Activated CD8-positive, alpha-beta T cell treated with anti-CD3 and anti-CD28 coated beads for 36 hours (primary cell): ENCODE data around the gene RNF150. TPM values are rescaled to one million over a fixed set of nuclear protein-coding genes. Genes with fewer than 3 reads are reported as not detected.

ENCODE experiments used
- ATAC-seq: fragments of 200-7000 bp; cut with Tn5 transposase; one replicate; pipeline ENCODE4 v1.10.0; 2021; ENCODE audit warnings: mild to moderate bottlenecking, moderate library complexity
- CTCF ChIA-PET: fragments of 350-600 bp; sonication (Branson Sonifier 250); formaldehyde crosslinking; loops from one replicate; lab custom pipeline; 2021; ENCODE audit warnings: antibody characterized with exemption; lab: Charles Lee
- POLR2A ChIA-PET: fragments of 350-600 bp; sonication (Branson Sonifier 250); formaldehyde crosslinking; loops from one replicate; lab custom pipeline; 2021; ENCODE audit warnings: antibody characterized with exemption; lab: Charles Lee
- DNase-seq: peaks from one replicate; pipeline ENCODE4 v3.0.0-alpha.2; 2020
- H3K27ac Mint-ChIP-seq: one replicate; pipeline ENCODE4 v1.8.0; 2021; ENCODE audit warnings: mild to moderate bottlenecking, mixed read lengths
- H3K27me3 Mint-ChIP-seq: one replicate; pipeline ENCODE4 v1.8.0; 2021; ENCODE audit warnings: mixed read lengths
- H3K36me3 Mint-ChIP-seq: one replicate; pipeline ENCODE4 v1.8.0; 2021; ENCODE audit warnings: low read depth, mixed read lengths
- H3K4me1 Mint-ChIP-seq: one replicate; pipeline ENCODE4 v1.8.0; 2021; ENCODE audit warnings: low read depth, mixed read lengths
- H3K4me3 Mint-ChIP-seq: one replicate; pipeline ENCODE4 v1.8.0; 2021; ENCODE audit warnings: mild to moderate bottlenecking, moderate library complexity, mixed read lengths
- H3K9me3 Mint-ChIP-seq: one replicate; pipeline ENCODE4 v1.8.0; 2021; ENCODE audit warnings: mixed read lengths
- intact Hi-C: fragments of 100-400 bp; cut with micrococcal nuclease; formaldehyde crosslinking; loops from one replicate; pipeline ENCODE4 v1.10.0; 2022
- total RNA-seq, 2 experiments: library from RNA; stranded (reverse); gene quantifications; one replicate each; pipeline ENCODE4 v1.2.3, GENCODE V29; 2021
- TF ChIP-seq, protein P1 (sequence below): fragments of 200-600 bp; IDR thresholded peaks from one replicate; pipeline ENCODE4 v1.8.0; 2022; ENCODE audit warnings: antibody characterized with exemption, mild to moderate bottlenecking

RNF150 gene
- total RNA-seq, 2 experiments from 2014 or later: 0.09 to 0.43 TPM

DNA sequence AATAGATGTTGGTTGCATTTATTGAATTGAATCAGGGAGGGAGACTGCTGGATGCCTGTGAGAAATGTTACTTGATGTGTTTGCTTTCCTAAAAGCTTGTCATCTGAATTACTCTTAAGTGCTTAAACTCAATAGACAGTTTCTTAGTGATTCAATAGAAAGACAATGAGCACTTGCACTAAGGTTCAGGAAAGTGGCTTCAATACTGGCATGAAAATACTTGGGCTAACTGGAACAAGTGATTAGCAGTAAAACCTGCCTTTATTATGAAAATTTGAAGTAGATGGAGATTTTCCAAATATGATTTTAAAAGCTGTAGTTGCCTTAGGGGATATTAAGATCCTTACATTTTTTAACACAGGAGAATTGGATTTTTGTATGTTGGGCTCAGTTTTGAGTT, 123.3 kb downstream of the RNF150 start:
- Mint-ChIP-seq H3K27ac (no peak overlapping the region), H3K4me1 (no peaks in the 10 kb centered on the region), H3K9me3 (no peaks in the 10 kb centered on the region), H3K27me3 (no peaks in the 10 kb centered on the region), H3K36me3 (no peaks in the 10 kb centered on the region), H3K4me3 (no peak overlapping the region)
- intact Hi-C loops: no loop called here
- ChIA-PET CTCF (no interaction called here), POLR2A (no interaction called here)
- TF ChIP-seq, protein P1, sequence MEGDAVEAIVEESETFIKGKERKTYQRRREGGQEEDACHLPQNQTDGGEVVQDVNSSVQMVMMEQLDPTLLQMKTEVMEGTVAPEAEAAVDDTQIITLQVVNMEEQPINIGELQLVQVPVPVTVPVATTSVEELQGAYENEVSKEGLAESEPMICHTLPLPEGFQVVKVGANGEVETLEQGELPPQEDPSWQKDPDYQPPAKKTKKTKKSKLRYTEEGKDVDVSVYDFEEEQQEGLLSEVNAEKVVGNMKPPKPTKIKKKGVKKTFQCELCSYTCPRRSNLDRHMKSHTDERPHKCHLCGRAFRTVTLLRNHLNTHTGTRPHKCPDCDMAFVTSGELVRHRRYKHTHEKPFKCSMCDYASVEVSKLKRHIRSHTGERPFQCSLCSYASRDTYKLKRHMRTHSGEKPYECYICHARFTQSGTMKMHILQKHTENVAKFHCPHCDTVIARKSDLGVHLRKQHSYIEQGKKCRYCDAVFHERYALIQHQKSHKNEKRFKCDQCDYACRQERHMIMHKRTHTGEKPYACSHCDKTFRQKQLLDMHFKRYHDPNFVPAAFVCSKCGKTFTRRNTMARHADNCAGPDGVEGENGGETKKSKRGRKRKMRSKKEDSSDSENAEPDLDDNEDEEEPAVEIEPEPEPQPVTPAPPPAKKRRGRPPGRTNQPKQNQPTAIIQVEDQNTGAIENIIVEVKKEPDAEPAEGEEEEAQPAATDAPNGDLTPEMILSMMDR: no peak
- DNase-seq: no peak
- ATAC-seq: no peak

DNA sequence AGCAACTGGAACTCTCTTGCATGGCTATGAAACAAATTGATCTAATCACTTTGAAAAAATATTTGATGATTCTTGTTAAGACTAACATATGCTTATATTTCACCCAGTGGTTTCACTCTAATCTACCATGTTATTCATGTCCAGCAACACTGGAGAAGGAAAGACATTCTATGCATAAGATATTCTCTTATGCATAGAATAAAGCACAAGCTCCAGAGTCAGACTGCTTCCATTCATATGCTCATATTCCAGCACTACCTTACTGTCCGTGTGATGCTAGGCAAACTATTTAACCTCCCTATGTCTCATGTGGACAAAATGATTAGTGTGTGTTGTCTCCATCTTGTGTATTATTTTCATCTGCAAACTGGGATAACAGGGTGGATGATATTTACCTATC, 124.1 kb downstream of the RNF150 start:
- TF ChIP-seq, protein P1: no peak
- CTCF ChIA-PET: no interaction called here
- POLR2A ChIA-PET: no interaction called here
- H3K27me3 Mint-ChIP-seq: no peaks in the 10 kb centered on the region
- H3K4me3 Mint-ChIP-seq: no peak overlapping the region
- no peak overlapping the region for H3K27ac Mint-ChIP-seq
- no peaks in the 10 kb centered on the region for H3K36me3 Mint-ChIP-seq
- ATAC-seq (no peak), DNase-seq (no peak)
- no peaks in the 10 kb centered on the region for H3K4me1 Mint-ChIP-seq
- intact Hi-C loops: no loop called here
- H3K9me3 Mint-ChIP-seq: no peaks in the 10 kb centered on the region

DNA sequence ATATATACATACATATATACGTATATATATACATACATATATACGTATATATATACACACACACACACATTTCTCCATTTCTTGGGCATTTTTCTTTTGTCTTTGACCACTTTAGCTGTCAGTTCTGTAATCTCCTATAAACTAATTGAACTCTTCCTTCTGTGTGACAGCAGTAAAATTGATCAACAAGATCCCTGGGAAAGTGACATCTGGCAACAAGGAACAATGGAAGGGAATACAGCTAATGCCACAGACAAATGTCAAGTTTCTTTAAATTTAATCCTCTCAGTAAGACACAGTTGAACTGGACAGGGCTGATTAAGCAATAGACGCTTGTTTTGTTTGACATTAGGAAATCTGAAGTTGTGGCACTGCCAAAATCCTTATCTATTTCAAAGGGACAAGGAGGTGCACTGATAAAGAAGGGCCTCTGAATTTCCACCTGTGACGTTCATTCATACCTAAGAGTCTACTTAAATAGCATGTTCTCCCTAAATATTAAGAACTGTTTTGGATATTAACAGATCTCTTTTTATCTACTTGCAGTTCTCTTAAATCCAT, 126.9 kb downstream of the RNF150 start:
- CTCF ChIA-PET: no interaction called here
- TF ChIP-seq, protein P1: no peak
- Mint-ChIP-seq H3K36me3 (no peaks in the 10 kb centered on the region), H3K4me1 (no peaks in the 10 kb centered on the region), H3K27me3 (no peaks in the 10 kb centered on the region), H3K9me3 (no peaks in the 10 kb centered on the region), H3K27ac (no peak overlapping the region), H3K4me3 (no peak overlapping the region)
- DNase-seq (no peak), ATAC-seq (no peak)
- POLR2A ChIA-PET: no interaction called here
- intact Hi-C loops: no loop called here

DNA sequence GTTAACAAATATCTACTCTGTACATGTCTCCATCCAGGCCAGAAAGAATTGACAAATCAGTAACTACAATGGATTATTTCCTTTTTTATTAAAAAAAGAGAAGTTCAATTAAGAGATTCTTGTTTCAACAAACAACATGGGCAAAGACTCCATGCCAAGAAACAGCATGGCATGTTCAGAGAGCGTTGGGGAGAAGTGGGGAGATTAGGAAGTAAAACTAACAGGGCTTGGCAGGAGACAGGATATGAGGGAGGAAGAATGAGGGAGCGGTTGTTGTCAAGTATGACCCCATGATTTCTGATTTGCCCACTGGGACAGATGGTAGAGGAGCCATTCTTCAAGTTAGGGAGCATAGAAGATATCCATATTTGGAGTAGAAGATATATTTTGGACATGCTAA, 128.4 kb downstream of the RNF150 start:
- POLR2A ChIA-PET: no interaction called here
- CTCF ChIA-PET: no interaction called here
- Mint-ChIP-seq H3K9me3 (no peaks in the 10 kb centered on the region), H3K27ac (no peak overlapping the region), H3K36me3 (no peaks in the 10 kb centered on the region), H3K27me3 (no peaks in the 10 kb centered on the region), H3K4me1 (no peaks in the 10 kb centered on the region), H3K4me3 (no peak overlapping the region)
- no peak for ATAC-seq
- DNase-seq: no peak
- intact Hi-C loops: no loop called here
- TF ChIP-seq, protein P1: no peak

DNA sequence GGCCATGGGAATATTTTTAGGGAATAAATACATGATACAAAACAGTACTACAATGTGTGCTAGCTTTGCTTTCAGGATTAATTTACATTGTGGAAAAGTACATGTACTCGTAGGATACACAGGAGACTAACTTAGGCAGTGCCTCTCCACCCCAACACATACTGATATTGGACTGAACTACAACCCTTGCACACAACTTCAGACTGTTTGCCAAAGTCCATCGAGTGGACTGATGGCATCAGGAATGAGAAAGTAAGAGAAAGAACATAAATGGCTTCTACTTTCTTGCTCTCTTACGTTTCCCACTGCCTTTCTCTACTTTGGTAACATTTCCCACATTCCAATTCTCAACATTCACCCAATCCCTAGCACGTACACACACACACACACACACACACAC, 130.1 kb downstream of the RNF150 start:
- H3K9me3 Mint-ChIP-seq: no peaks in the 10 kb centered on the region
- H3K4me1 Mint-ChIP-seq: no peaks in the 10 kb centered on the region
- H3K4me3 Mint-ChIP-seq: no peak overlapping the region
- TF ChIP-seq, protein P1: no peak
- intact Hi-C loops: no loop called here
- ChIA-PET CTCF (no interaction called here), POLR2A (no interaction called here)
- H3K27me3 Mint-ChIP-seq: no peaks in the 10 kb centered on the region
- H3K27ac Mint-ChIP-seq: no peak overlapping the region
- ATAC-seq (no peak), DNase-seq (no peak)
- no peaks in the 10 kb centered on the region for H3K36me3 Mint-ChIP-seq
